ES-I3 (cell line): ENCODE measurements around the gene GABRP.
"Not testable (repeated sequence)": the region's sequence is repeated elsewhere in the genome, so short reads cannot be mapped to it uniquely, and the experiment has no call there.

Source experiments
- H3K36me3 ChIP-seq: 2 replicates; pipeline ENCODE4 v1.6.1; 2013; ENCODE audit warnings: mild to moderate bottlenecking, low read length, control low read depth, moderate library complexity; ENCODE audit not compliant: insufficient read depth
- H3K4me1 ChIP-seq: 2 replicates; pipeline ENCODE4 v1.6.1; 2013; ENCODE audit warnings: mild to moderate bottlenecking, control low read depth, low read length; ENCODE audit not compliant: insufficient read depth
- H3K9ac ChIP-seq: 2 replicates; pipeline ENCODE4 v1.6.1; 2013; ENCODE audit warnings: low read depth, mild to moderate bottlenecking, low read length, moderate library complexity
- H3K9me3 ChIP-seq: 2 replicates; pipeline ENCODE4 v1.6.1; 2013; ENCODE audit warnings: mild to moderate bottlenecking, low read length, moderate library complexity; ENCODE audit not compliant: control insufficient read depth, insufficient read depth

The GABRP gene

DNA sequence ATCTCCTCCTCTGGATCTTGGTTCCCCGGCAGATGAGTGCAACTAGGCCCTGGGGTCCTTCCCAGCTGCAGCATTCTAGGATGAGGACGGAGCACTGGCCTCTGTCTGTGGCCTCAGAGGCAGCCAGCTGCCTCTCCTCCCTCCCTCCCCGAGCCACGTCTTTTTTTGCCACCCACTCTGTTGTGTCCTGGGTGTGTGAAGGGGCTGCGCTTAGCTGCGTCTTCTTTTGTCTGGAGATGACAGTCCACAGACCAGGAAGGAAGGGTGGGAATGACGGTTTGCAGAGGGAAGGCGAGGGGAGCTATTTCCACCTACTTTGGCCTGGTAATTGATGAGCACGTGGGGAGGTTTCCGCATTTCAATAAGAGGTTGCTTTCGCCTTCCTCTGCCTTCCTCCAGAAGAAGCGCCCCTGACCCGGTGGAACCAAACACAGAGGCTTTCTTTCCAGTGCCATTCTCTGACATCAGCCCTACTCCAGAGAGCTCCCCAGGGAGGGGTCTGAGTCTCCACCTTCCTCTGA lies 34.5 kb upstream of the GABRP start:
- peaks cover 3% of the 10 kb centered on the region; the same call in 1 of the 2 replicates for H3K36me3 ChIP-seq
- no peak overlapping the region for H3K9ac ChIP-seq
- peaks cover 39% of the 10 kb centered on the region for H3K4me1 ChIP-seq
- no peaks in the 10 kb centered on the region for H3K9me3 ChIP-seq

DNA sequence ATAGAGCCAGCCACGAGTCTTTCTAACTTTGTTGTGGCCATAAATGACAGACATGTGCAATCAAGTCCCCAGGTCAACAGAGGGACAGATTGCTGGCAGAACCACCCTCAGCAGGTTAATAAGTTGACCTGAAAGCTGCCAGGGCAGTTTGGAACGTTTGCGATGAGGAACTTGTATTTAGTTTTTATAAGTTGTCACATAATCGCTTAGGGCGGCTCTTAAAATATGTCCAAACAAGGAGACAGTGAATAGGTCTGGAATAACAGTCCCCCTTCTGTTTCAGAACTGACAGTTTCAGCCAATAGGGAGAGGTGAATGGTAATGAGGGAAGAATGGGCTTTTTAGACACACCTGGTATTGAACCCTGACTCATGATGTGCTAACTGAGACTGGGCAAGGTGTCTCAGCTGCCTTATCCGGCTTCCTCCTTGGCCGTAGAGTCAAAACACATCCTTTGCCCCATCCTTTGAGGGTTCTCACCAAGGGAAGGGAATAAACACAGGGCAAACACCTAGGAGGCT lies 33.6 kb upstream of the GABRP start:
- Histone ChIP-seq H3K9ac (no peak overlapping the region), H3K9me3 (no peaks in the 10 kb centered on the region), H3K36me3 (peaks cover 3% of the 10 kb centered on the region; the same call in 1 of the 2 replicates), H3K4me1 (peaks cover 36% of the 10 kb centered on the region)

DNA sequence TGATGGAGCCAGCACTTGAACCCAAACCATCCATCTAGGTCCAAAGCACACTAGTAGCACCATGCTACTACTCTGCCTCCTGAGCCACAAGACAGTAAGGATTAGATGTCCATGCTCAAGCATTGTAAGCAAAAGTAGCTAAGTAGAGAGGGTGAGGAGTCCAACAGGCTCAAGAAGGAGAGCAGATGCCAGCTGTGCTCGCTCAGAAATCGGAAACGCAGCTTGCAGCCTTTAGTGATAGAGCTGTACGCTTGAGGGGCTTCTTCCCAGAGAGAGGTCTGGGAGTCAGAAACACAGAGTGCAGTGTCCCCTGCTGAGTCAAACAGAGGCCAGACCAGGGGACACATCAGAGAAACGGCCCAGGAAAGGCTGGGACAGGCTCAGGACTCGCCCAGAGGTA lies 32.7 kb upstream of the GABRP start:
- H3K9ac ChIP-seq, result no peak overlapping the region
- H3K9me3 ChIP-seq, result no peaks in the 10 kb centered on the region
- peaks cover 28% of the 10 kb centered on the region for H3K4me1 ChIP-seq
- H3K36me3 ChIP-seq, result peaks cover 3% of the 10 kb centered on the region; the same call in 1 of the 2 replicates

DNA sequence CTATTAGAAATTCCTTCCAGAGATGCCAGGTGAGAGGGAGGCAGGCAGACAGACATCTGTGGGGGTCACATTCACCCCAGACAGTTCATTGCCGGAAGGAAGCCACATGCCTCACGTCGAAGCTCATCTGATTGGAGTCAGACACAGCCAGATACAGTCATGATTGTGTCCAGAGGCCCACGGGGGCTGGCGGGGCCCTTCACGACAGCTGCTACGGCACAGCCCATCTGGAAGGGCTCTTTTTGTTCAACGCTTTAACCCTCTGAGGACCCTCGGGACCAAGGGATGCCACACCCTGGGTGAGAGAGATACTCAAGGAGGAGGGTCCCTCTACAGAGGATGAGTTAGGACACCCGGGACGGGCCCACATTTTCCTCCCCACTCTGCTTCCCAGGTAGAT lies 31.9 kb upstream of the GABRP start:
- H3K36me3 ChIP-seq, result peaks cover 9% of the 10 kb centered on the region
- no peak overlapping the region for H3K9ac ChIP-seq
- peaks cover 22% of the 10 kb centered on the region for H3K4me1 ChIP-seq
- H3K9me3 ChIP-seq, result no peaks in the 10 kb centered on the region

DNA sequence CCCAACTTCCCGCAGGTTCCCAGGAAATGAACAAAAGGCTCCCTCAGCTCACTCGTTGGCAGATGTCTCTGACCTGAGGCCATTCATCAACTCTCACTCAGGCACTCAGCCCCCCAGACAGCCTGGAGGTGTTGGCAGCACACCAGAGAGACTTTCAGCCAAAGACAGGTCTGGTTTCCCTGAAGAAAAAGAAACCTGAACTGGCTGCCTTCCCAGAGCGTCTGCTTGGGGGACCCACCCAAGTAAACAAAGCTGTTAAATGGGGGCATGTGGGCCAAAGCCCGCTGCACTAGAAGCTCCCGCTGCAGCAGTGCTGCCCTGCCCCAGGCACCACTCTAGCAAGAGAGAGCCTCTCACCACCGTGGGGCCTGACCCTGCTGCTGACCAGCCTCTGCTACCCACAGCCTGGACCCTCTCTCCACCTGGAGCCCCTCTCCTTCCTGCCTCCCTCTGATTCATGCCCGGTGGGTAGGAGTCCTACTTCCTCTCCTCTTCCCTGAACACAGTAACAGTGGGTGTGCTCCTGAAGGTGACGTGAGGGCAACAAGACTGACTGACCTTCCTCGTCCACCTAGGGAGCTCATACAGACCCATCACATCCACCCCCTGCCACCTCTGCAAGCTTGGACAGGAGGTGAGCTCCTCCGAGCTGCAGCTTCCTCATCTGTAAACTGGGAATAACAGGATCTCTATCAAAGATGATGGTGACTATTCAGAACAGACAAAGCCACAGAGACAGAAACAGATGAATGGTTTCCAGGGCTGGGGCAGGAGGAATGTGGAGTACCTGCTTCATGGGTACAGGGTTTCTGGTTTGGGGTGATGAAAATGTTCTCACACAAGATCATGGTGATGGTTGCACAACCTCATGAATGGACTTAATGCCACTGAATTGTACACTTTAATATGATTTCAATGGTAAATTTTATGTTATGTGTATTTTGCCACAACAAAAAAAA lies 31.0 kb upstream of the GABRP start:
- Histone ChIP-seq H3K9ac (no peak overlapping the region), H3K4me1 (peaks cover 24% of the 10 kb centered on the region; the same call in 1 of the 2 replicates), H3K9me3 (no peaks in the 10 kb centered on the region), H3K36me3 (peaks cover 9% of the 10 kb centered on the region)

DNA sequence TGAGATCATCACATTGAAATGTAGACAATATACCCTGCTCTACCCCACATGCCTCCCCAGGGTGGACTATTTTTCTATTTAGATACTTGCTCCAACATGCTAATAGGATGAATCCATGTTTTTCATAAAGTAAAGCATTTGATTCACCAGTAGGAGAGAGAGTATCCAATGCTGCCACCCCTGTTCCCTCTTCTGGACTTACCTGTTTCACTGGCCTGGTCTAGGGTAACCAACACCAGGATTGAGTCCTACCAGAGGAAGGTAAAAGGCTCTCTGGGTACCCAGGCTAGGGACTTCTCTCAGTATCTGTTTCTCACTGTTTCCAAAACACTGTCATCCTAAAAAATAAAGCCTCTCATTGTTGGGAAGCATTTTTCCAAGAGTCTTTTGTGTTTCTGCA lies 30.2 kb upstream of the GABRP start:
- Histone ChIP-seq H3K9ac (no peak overlapping the region), H3K36me3 (peaks cover 9% of the 10 kb centered on the region), H3K9me3 (no peaks in the 10 kb centered on the region), H3K4me1 (peaks cover 21% of the 10 kb centered on the region; the same call in 1 of the 2 replicates)

DNA sequence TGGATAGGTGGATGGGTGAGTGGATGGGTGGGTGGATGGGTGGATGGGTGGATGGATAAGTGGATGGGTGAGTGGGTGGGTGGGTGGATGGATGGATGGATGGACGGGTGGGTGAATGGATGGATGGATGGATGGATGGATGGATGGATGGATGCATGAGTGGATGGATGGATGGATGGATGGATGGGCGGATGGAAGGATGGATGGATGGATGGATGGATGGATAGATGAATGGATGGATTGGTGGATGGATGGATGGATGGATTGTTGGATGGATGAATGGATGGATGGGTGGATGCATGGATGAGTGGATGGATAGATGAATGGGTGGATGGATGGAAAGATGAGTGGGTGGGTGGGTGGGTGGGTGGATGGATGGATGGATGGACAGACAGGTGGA lies 29.0 kb upstream of the GABRP start:
- H3K9ac ChIP-seq, H3K9me3 ChIP-seq, H3K36me3 ChIP-seq: not testable (repeated sequence)
- peaks cover 19% of the 10 kb centered on the region; the same call in 1 of the 2 replicates for H3K4me1 ChIP-seq

DNA sequence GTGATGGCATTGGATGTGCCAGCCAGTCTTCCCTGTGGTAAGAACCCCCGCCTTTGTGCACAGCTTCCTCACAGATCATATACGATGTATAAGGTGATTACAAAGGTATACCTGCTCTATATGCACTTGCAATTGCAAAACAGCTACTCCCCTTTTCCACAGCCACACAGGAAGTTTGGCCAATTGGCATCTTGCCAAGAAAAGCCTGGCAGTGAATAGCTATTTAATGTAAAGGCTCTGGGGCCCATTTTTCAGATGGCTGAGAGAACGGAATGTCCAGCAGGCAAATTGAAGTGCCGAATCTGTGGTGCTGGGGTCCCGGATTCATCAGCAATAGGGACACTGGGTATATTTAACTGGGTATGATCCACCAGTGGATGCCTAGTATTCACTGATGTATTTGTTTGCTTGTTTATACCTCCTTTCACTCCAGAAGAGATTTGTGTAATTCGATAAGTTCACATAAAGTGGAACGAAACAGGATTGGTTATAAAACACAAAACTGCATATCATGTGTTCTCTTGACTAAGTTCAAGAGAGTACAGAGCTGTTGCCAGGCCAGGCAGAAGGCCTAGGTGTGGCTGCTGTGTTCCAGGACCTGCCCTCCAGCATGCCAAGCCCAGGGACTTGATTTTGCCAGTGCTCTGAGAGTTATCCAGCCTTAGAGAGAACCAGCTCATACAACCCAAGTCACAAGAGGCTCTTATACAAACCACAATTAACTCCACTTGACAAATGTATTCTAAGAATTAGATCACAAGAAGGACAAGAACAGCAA lies 27.7 kb upstream of the GABRP start:
- Histone ChIP-seq H3K36me3 (peaks cover 9% of the 10 kb centered on the region), H3K9me3 (no peaks in the 10 kb centered on the region), H3K9ac (no peak overlapping the region), H3K4me1 (peaks cover 22% of the 10 kb centered on the region)

DNA sequence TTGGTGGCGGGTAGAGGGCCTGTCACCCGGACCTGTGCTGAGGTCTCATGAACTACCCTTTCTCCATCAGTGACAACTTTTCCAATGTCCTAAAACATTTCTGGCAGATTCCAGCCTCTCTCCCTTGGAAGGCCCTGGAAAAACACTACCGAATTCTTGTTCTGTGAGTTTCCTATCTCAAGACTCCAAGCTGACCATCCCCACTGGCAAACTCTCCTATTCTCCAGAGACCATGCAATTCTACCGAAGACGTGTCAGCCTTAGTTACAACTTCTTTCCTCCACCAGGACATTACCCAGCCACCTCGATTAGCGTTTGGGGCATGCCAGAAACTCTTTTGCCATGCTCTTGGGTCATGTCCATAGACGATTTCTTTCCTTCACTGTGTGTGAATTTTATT lies 26.8 kb upstream of the GABRP start:
- H3K36me3 ChIP-seq, result peaks cover 9% of the 10 kb centered on the region
- no peak overlapping the region for H3K9ac ChIP-seq

DNA sequence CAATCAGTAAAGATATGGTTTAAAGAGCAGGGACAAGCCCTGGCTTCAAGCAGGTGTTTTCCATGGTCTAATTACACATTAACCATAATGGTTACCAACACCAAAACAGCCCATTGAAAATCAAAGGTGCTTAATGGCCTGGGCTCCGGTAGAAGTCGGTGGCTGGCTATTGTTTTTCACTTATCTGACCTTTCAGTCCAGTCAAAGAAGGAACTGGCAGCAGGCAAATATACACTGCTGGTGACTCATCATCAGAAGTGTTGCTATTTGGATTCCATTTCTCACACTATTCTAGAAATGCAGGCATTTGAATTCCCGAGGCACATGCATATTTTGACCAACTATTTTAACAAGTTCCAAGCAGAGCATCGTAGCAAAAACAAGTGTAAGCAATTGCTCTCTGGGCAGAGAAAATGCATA lies 26.3 kb upstream of the GABRP start:
- H3K36me3 ChIP-seq, result peaks cover 9% of the 10 kb centered on the region
- no peak overlapping the region for H3K9ac ChIP-seq
- H3K4me1 ChIP-seq, result peaks cover 32% of the 10 kb centered on the region
- H3K9me3 ChIP-seq, result no peaks in the 10 kb centered on the region

More for the DNA sequence above, 26.8 kb upstream of the GABRP start:
- H3K4me1 ChIP-seq, result peaks cover 29% of the 10 kb centered on the region
- no peaks in the 10 kb centered on the region for H3K9me3 ChIP-seq

DNA sequence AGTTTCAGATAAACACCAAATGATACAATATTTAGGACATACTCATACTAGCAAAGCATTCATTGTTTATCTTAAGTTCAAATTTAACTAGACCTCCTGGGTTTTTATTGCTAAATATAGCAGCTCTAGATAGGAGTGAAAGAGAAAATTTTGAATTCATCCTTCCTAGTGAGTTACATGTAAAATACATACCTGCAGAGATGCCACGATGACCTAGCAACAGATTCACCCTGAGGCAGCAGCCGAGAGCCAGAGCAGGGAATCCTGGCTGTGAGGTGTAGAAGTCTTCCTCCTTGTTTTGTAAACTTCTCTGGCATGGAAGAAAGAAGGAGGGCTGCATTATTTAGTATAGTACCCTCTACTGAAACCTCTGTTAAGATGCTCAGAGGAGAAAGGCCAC lies 25.9 kb upstream of the GABRP start:
- Histone ChIP-seq H3K9ac (no peak overlapping the region), H3K36me3 (peaks cover 9% of the 10 kb centered on the region), H3K9me3 (no peaks in the 10 kb centered on the region), H3K4me1 (peaks cover 32% of the 10 kb centered on the region)

DNA sequence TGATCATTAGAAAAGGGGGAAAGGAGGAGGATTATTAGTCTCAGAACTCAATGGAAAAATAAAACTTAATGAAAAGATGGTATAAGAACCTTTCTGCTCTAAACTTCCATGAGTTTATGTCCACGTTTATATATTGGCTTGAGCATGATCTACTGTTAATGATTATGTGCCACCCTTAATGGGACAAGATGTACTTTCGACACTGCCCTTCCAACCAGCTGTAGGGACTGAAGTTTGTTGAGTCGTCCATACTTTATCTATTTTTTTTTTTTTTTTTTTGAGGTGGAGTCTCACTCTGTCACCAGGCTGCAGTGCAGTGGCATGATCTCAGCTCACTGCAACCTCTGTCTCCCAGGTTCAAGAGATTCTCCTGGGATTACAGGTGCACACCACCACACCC lies 25.0 kb upstream of the GABRP start:
- Histone ChIP-seq H3K4me1 (peaks cover 32% of the 10 kb centered on the region), H3K9me3 (no peaks in the 10 kb centered on the region), H3K36me3 (peaks cover 9% of the 10 kb centered on the region), H3K9ac (no peak overlapping the region)

DNA sequence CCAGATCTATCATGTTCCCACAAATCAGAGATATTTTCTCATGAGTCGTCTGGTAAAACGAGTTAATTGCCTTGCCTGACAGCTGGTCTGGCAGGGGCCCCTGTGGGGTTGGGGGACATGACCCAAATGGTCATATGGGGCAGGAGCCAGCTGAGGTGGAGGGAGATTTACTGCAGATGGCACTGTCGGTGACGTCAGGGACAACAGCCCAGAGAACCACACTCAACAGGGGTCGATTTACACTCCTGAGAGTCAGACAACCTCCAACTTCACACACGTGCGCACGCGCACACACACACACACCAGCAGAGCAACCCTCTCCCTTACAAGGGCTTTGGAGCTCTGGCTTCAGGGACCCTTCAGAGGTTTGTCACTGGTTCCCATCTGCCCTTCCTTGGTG lies 23.4 kb upstream of the GABRP start:
- Histone ChIP-seq H3K36me3 (peaks cover 6% of the 10 kb centered on the region; the same call in 1 of the 2 replicates), H3K9ac (no peak overlapping the region), H3K4me1 (peaks cover 32% of the 10 kb centered on the region), H3K9me3 (no peaks in the 10 kb centered on the region)

DNA sequence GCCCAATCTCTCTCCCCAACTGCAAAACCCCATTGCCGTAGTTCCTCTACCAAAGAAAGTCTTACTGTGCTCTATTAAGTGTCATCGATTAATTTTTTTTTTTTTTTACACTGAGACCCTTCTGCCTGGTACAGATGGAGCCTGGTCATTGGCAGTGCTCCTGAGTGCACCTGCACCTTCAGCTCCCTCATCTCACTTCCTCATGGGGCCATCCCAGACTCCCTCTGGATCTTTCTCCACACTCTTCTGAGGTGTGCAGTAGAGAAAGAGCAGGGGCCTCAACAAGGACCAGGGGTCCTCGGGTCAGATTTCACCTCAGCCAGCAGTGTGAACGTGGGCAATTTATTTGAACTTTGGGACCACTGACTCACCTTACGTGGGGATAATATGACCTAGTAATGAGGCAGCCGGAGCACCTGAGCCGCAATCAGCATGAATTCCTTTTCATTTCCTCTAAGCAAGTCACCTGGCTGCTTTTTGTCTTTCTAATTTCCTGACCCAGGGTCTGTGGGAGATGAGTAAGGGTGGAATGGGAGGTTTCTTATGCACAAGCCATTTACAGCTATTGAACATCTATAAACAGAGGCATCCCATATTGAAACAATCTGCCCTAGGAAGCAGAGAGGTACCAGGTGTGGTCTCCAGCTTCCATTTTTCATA lies 22.3 kb upstream of the GABRP start:
- H3K4me1 ChIP-seq, result peaks cover 32% of the 10 kb centered on the region
- peak overlapping the region; percentile 41; the same call in 1 of the 2 replicates for H3K9ac ChIP-seq
- H3K9me3 ChIP-seq, result peaks cover 3% of the 10 kb centered on the region; the same call in 1 of the 2 replicates
- H3K36me3 ChIP-seq, result peaks cover 7% of the 10 kb centered on the region; the same call in 1 of the 2 replicates
